ENCODE measurements around the gene AEBP1.

- no peak for TF ChIP-seq CTCF (IDR thresholded peaks at IDR 0.05; ENCODE audit: insufficient read depth, low read length)
- no peak for TF ChIP-seq POLR2AphosphoS5 (IDR thresholded peaks at IDR 0.05; ENCODE audit: low read depth)
- TF ChIP-seq REST (IDR thresholded peaks at IDR 0.05; ENCODE audit: insufficient replicate concordance, low read depth) = no peak
- no peak for TF ChIP-seq SPI1 (IDR thresholded peaks at IDR 0.05; ENCODE audit: borderline replicate concordance, low read depth)
- no peak for TF ChIP-seq GABPA (IDR thresholded peaks at IDR 0.05; ENCODE audit: low read depth)
Observed at GRCh38 chr7:44121761-44122420, 17.7 kb downstream of the AEBP1 start.

Measured in HL-60 (cell line).